Dedifferentiated amniotic fluid mesenchymal stem cell (primary cell): ENCODE measurements around the gene SNX12.
A peak's percentile ranks its signal among the peaks of the same experiment; 100 is the strongest.

Experiments
- DNase-seq: peaks from one replicate; pipeline ENCODE4 v3.0.0-alpha.2; 2016; ENCODE audit errors: extremely low spot score

Gene SNX12

GRCh38 chrX:71068044-71068918, at the start of gene SNX12:
SNX12 (minus strand) TSS chrX:71068334; CDS start chrX:71068306, 28 bp downstream.
- DNase-seq, result peak; percentile 93

- DNase-seq, result no peak
These were observed 49.2 kb upstream of the SNX12 start for GRCh38 chrX:71117358-71117757.

GRCh38 chrX:71111921-71112431, 43.8 kb upstream of the SNX12 start:
- DNase-seq, result no peak

- DNase-seq, result no peak
These were observed 43.2 kb upstream of the SNX12 start, which contains the start of gene IL2RG for GRCh38 chrX:71111141-71111843. IL2RG (minus strand) TSS chrX:71111577; CDS start chrX:71111539, 38 bp downstream.

GRCh38 chrX:71109051-71109450, 40.9 kb upstream of the SNX12 start:
- no peak for DNase-seq

GRCh38 chrX:71107762-71108360, 39.7 kb upstream of the SNX12 start:
- DNase-seq, result no peak

GRCh38 chrX:71107245-71107644, 39.1 kb upstream of the SNX12 start:
- no peak for DNase-seq

GRCh38 chrX:71106427-71106826, 38.3 kb upstream of the SNX12 start, which contains the start of gene CXorf65:
CXorf65 (minus strand) TSS chrX:71106740; CDS start chrX:71106556, 184 bp downstream.
- no peak for DNase-seq

- no peak for DNase-seq
These were observed 37.5 kb upstream of the SNX12 start for GRCh38 chrX:71105628-71106027.

- no peak for DNase-seq
These were observed 35.2 kb upstream of the SNX12 start for GRCh38 chrX:71103110-71103983.

GRCh38 chrX:71102292-71102691, 34.2 kb upstream of the SNX12 start:
- no peak for DNase-seq

- no peak for DNase-seq
These were observed 32.7 kb upstream of the SNX12 start for GRCh38 chrX:71100581-71101505.

GRCh38 chrX:71099736-71100135, 31.6 kb upstream of the SNX12 start:
- DNase-seq, result no peak

GRCh38 chrX:71098951-71099506, 30.9 kb upstream of the SNX12 start:
- DNase-seq, result no peak

- DNase-seq, result no peak
These were observed 30.2 kb upstream of the SNX12 start for GRCh38 chrX:71098302-71098701.

GRCh38 chrX:71096760-71097032, 28.6 kb upstream of the SNX12 start:
- no peak for DNase-seq

- no peak for DNase-seq
These were observed 28.0 kb upstream of the SNX12 start for GRCh38 chrX:71095981-71096759.

GRCh38 chrX:71095555-71095980, 27.4 kb upstream of the SNX12 start, which contains the start of gene FOXO4:
FOXO4 (plus strand) TSS chrX:71095851; CDS start chrX:71096529, 678 bp downstream.
- DNase-seq, result peak; percentile 72

GRCh38 chrX:71095033-71095432, 26.9 kb upstream of the SNX12 start:
- DNase-seq, result no peak
